GM18507 (cell line): Measurements from ENCODE around the gene CHAC1.

Experiments used
- DNase-seq: peaks from one replicate; pipeline ENCODE4 v3.0.0; 2011; ENCODE audit warnings: low read depth; ENCODE audit not compliant: insufficient read length; ENCODE audit errors: extremely low spot score
- FAIRE-seq: peaks from 2 replicates; lab custom pipeline; 2011; peaks lifted over from hg19 to GRCh38; lab: Jason Lieb, UNC

The CHAC1 gene, protein sequence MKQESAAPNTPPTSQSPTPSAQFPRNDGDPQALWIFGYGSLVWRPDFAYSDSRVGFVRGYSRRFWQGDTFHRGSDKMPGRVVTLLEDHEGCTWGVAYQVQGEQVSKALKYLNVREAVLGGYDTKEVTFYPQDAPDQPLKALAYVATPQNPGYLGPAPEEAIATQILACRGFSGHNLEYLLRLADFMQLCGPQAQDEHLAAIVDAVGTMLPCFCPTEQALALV

DNA sequence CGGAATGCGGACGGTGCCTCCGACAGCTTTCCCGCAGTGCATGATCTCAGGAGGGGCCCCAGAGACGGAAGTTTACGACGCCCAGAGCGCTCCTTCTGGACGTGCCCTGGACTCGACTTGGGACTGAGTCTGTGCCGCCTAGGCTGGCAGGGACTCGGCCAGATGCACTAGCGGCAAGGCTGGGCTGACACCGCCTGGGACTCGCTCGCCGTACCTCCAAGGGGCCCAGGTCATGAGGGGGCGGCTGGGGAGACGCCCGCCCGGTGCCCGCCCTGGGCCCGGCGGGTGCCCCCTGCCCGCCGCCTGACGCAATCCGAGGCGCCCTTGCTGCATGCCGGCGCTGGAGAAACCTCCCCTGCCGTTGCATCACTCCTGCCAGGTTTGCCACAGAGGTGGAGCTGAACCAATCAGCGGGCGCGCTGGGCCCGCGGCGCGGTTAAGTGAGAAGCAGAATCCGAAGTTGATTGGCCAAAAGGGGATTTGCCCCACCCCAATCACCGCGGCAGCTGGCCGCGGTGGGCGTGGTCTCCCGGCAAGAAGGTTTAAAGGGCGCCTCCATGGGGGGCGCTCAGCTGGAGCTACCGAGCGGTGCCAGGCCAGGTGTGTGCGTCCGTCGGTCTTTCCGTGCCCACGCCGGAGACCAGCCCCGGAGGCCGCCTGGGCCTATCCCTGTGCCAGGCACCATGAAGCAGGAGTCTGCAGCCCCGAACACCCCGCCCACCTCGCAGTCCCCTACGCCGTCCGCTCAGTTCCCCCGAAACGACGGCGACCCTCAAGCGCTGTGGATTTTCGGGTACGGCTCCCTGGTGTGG lies at the start of gene CHAC1:
TSS of gene CHAC1 (plus strand) at position 571 of the 812 bp plus-strand sequence. CDS start at position 684, 113 bp downstream.
- peak; percentile 89 for FAIRE-seq
- peak; percentile 97 for DNase-seq

DNA sequence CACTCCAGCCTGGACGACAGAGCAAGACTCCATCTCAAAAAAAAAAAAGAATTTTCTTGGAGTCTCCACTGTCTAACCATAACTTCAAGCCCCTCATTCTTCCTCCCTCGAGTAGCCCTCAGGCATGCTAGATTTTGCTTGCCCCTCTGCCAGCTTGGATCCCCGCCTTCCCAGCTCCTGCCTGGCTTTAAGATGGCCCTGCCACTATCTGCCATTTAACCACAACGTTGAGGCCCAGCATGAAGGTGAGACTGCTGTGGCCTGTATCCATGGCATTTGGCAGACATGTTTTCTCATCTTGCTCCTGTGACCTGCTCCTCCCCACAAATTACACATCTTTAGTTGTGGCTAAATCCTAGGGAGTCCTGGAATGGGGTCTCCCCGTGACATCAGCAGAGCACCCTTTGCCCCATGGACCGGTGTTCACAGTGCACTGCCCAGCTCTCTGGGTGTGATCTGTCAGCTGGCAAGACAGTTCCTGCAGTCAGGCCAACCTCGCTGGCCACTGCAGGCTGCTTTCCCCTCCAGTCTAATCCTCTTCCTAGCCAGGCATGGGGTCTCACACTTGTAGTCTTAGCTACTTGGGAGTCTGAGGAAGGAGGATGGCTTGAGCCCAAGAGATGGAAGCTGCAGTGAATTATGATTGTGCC lies 48.6 kb upstream of the CHAC1 start:
- FAIRE-seq = no peak
- DNase-seq = no peak

- DNase-seq (peak; percentile 54), FAIRE-seq (peak; percentile 67)
Measured at GRCh38 chr15:40906091-40906990, 46.9 kb upstream of the CHAC1 start.

GRCh38 chr15:40906991-40907802 lies 46.1 kb upstream of the CHAC1 start:
- DNase-seq = no peak
- FAIRE-seq = peak; percentile 58

DNA sequence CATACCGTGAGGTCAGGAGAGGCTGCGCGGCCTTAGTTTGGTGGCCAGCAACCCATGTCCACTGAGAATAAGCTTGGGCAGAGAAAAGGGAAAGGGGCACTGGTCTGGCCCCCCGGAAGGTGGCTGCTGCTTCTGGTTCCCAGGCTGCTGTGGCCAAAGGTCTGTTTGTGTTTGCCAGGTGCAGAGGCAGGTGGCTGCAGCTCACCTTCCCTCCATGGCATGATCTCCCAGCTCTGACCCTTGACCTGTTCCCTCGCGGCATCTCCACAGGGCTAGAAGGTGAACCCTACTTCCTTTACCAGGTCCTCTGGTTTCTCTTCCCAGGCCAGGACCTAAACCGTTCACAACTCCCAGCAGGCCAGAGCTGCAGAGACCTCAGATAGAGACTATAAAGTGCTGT lies 45.2 kb upstream of the CHAC1 start:
- DNase-seq (no peak), FAIRE-seq (no peak)

DNA sequence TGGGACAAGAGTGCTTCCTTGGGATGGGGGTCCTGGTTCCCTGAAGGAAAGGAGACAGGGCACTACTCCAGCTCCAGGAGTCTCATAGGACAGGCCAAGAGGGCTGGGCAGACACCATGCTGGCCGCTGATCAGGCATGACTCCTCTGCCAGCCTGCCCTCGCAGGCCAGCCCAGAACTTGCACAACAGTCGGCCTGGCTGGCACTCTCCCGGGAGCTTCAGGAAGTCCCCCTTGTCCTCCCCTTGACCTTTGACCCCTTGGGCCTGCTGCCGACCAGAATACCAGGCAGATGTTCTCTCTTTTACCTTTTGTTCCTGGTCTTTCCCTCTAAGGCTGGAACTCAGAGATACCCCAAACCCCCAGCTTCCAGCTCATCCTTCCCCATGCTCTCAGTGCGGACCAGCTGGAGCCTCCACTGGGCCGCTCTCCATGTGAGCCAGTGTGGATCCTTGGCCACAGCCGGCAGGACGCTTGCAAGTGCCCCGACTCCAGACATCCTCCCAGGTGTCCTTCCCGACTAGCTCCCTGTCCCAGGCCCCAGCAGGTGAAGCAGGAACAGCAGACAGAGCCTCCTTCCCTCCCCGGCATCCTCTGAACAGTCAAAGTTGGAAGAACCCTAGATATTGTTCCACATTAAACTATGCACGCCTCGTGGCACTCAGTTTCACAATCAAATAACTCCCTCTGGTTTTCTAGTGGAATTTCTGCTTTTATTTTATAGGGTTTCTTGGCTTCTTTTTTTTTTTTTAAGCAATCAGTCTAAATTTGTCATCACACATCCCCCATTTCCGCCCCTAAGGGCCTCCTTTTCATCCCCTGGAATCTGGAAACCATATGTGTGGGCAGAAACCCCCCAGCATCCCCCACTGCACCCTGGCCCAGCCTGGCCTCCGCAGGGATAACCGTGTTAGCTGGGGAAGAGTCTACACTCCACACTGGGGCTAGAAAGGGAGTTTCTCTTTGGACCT lies 43.3 kb upstream of the CHAC1 start:
- DNase-seq = no peak
- no peak for FAIRE-seq

DNA sequence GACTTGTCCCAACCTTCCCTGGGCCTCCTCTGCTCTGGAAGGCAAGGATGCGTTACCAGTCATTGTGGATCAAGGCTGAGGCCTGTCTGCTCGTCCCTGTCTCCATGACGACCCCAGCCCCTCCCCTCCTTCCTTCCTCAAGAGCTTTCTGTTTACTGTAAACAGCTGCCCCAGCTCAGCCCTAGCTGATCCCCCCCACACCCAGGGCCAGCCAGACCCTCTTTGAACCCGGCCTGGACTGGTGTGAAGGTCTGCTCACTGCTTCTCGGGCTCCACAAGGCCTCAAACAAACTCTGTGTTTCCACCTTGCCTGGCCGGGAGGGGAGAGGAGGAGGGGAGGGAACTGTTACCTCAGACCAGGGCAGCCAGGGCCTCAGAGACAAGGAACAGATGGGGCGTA lies 42.1 kb upstream of the CHAC1 start:
- no peak for DNase-seq
- no peak for FAIRE-seq

GRCh38 chr15:40911693-40912092 lies 41.6 kb upstream of the CHAC1 start:
- FAIRE-seq = no peak
- no peak for DNase-seq

DNA sequence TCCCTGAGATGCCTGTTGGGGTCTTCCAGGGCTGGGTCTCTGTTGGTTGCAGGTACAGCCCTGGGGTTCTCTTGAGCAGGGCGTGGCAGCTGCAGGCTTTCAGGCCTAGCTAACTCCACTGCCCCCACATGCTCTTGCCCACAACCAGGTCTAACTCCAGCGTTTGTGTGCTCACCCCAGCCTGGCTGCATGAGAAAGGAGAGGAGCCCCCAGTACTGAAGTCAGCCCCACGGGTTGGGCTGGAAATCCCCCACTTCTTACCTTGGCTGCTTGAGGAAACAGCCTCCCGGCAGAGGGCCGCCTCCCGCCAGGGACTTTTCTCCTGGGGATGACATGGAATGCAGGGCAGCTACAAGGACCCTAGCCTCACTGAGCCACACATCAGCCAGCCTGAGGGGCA lies 40.8 kb upstream of the CHAC1 start:
- FAIRE-seq = no peak
- DNase-seq = no peak

DNA sequence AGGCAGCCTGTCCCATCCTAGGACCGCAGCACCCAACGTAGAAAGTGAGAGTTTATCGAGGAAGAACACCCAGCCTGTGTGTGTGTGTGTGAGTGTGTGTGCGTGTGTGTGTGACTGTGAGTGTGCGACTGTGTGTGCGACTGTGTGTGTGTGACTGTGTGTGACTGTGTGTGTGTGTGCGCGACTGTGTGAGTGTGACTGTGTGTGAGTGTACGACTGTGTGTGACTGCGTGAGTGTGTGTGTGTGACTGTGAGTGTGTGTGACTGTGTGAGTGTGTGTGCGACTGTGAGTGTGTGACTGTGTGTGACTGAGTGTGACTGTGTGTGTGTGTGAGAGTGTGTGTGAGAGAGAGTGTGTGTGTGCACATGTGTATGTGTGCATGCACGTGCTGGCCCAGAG lies 39.3 kb upstream of the CHAC1 start:
- DNase-seq = no peak
- peak; percentile 31 for FAIRE-seq

DNA sequence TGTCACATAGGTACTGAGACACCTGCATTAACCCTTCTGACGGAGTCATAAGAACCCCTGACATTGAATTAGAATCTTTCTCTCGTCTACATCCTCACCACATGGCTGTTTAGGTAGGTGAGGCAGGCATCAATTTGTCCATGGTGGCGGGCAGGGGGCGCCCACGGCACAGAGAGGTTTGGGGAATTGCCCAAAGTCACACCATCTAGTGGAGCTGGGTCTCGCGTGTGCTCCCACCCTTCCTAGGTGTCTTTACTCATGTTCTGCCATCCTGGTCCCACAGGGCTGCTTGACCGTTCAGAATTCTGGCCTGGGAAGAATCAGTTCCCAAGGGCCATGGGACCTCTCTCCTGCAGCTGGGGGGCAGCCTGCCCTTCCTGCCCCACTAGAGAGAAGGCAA lies 38.8 kb upstream of the CHAC1 start:
- DNase-seq (no peak), FAIRE-seq (no peak)

GRCh38 chr15:40915116-40915661 lies 38.1 kb upstream of the CHAC1 start:
- DNase-seq (no peak), FAIRE-seq (no peak)

DNA sequence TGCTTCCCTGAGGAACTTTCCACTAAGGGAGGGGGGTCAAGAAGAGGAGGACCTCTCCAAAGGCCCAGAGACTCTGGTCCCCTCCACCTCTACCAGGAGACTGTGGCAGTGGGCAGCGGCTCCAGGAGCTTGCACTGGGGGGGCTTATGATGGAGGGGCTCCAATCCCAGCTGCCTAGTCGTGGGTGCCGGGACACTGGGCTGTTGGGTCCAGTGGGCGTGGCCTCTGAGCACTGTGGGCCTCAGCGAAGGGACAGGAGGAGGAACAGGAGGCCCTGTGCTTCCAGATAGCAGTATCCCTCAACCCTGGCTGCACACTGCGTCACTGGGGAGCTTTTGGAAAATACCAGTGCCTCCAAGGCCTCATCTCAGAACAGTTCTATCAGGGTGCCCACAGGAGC lies 37.6 kb upstream of the CHAC1 start:
- no peak for DNase-seq
- no peak for FAIRE-seq

- FAIRE-seq (no peak), DNase-seq (no peak)
Measured at GRCh38 chr15:40917585-40917984, 35.7 kb upstream of the CHAC1 start.

- DNase-seq (no peak), FAIRE-seq (no peak)
Measured at GRCh38 chr15:40918146-40918798, 35.0 kb upstream of the CHAC1 start.

GRCh38 chr15:40918799-40919392 lies 34.4 kb upstream of the CHAC1 start:
- FAIRE-seq = no peak
- no peak for DNase-seq
